Osteocyte (in vitro differentiated cells): Measurements from ENCODE around the gene NDST1. TPM values are rescaled to one million over a fixed set of nuclear protein-coding genes. Genes with fewer than 3 reads are reported as not detected.

Source experiments
- DNase-seq: peaks from one replicate; pipeline ENCODE4 v3.0.0; 2021; ENCODE audit warnings: mixed read lengths; ENCODE audit not compliant: unreplicated experiment; ENCODE audit errors: extremely low spot score
- H3K27ac Mint-ChIP-seq: one replicate; pipeline ENCODE4 v1.8.0; 2021; ENCODE audit warnings: mild to moderate bottlenecking, mixed read lengths; ENCODE audit not compliant: unreplicated experiment
- H3K27me3 Mint-ChIP-seq: one replicate; pipeline ENCODE4 v1.8.0; 2021; ENCODE audit warnings: mixed read lengths; ENCODE audit not compliant: unreplicated experiment
- H3K36me3 Mint-ChIP-seq: one replicate; pipeline ENCODE4 v1.8.0; 2021; ENCODE audit warnings: mixed read lengths; ENCODE audit not compliant: unreplicated experiment
- H3K4me1 Mint-ChIP-seq: one replicate; pipeline ENCODE4 v1.8.0; 2021; ENCODE audit warnings: mixed read lengths; ENCODE audit not compliant: unreplicated experiment
- H3K4me3 Mint-ChIP-seq: one replicate; pipeline ENCODE4 v1.8.0; 2021; ENCODE audit warnings: mild to moderate bottlenecking, moderate library complexity, mixed read lengths; ENCODE audit not compliant: unreplicated experiment
- H3K9me3 Mint-ChIP-seq: one replicate; pipeline ENCODE4 v1.8.0; 2021; ENCODE audit warnings: mixed read lengths; ENCODE audit not compliant: unreplicated experiment
- CTCF ChIP-seq: fragments of 200-600 bp; sonication (generic); IDR thresholded peaks from 2 replicates; pipeline ENCODE4 v1.5.0; 2021; ENCODE audit warnings: antibody characterized with exemption, mild to moderate bottlenecking, moderate library complexity
- total RNA-seq: library from RNA; stranded (reverse); gene quantifications from 2 replicates; pipeline ENCODE4 v1.2.1, GENCODE V29; 2021

The NDST1 gene
- total RNA-seq, 1 donor from 2014 or later = 110 TPM

- H3K27me3 Mint-ChIP-seq = no peaks in the 10 kb centered on the region
Observed at GRCh38 chr5:150521522-150521817, 13.5 kb downstream of the NDST1 start.

GRCh38 chr5:150521939-150522503 lies 14.1 kb downstream of the NDST1 start:
- no peak for TF ChIP-seq CTCF
- peaks cover 8% of the 10 kb centered on the region for H3K36me3 Mint-ChIP-seq
- H3K4me3 Mint-ChIP-seq = no peak overlapping the region
- no peak overlapping the region for H3K27ac Mint-ChIP-seq
- no peak for DNase-seq
- no peaks in the 10 kb centered on the region for H3K27me3 Mint-ChIP-seq
- peaks cover 35% of the 10 kb centered on the region for H3K4me1 Mint-ChIP-seq
- no peaks in the 10 kb centered on the region for H3K9me3 Mint-ChIP-seq

More at GRCh38 chr5:150521522-150521817, 13.5 kb downstream of the NDST1 start:
- Mint-ChIP-seq H3K4me1 (peaks cover 37% of the 10 kb centered on the region), H3K27ac (no peak overlapping the region), H3K9me3 (no peaks in the 10 kb centered on the region), H3K36me3 (peaks cover 8% of the 10 kb centered on the region), H3K4me3 (no peak overlapping the region)
- DNase-seq = no peak
- TF ChIP-seq CTCF = no peak

GRCh38 chr5:150522504-150523414 lies 14.8 kb downstream of the NDST1 start:
- Mint-ChIP-seq H3K4me3 (no peak overlapping the region), H3K4me1 (peaks cover 28% of the 10 kb centered on the region), H3K27me3 (no peaks in the 10 kb centered on the region), H3K9me3 (no peaks in the 10 kb centered on the region), H3K36me3 (peaks cover 8% of the 10 kb centered on the region), H3K27ac (peak overlapping the region; percentile 25)
- no peak for DNase-seq
- TF ChIP-seq CTCF = no peak

- no peaks in the 10 kb centered on the region for H3K27me3 Mint-ChIP-seq
Observed at GRCh38 chr5:150523472-150524350, 15.8 kb downstream of the NDST1 start.

More at GRCh38 chr5:150523472-150524350, 15.8 kb downstream of the NDST1 start:
- peaks cover 8% of the 10 kb centered on the region for H3K36me3 Mint-ChIP-seq
- no peak overlapping the region for H3K4me3 Mint-ChIP-seq
- peaks cover 18% of the 10 kb centered on the region for H3K4me1 Mint-ChIP-seq
- H3K27ac Mint-ChIP-seq = no peak overlapping the region
- DNase-seq = no peak
- peak; percentile 74 for TF ChIP-seq CTCF
- no peaks in the 10 kb centered on the region for H3K9me3 Mint-ChIP-seq
